IMR-90 (cell line): ENCODE measurements around the gene CRTC1. TPM values are rescaled to one million over a fixed set of nuclear protein-coding genes. Genes with fewer than 3 reads are reported as not detected.

Source experiments
- ATAC-seq: fragments of 200-7000 bp; cut with Tn5 transposase; 2 replicates; pipeline ENCODE4 v1.9.1; 2020; ENCODE audit warnings: low read depth, mild to moderate bottlenecking, moderate library complexity
- BruUV-seq: library from RNA; stranded (reverse); fragments of 400-500 nt; replicated peaks from 2 replicates; lab custom pipeline; 2021; lab: Mats Ljungman, UMichigan
- CTCF ChIA-PET: fragments of 300-600 bp; formaldehyde crosslinking; extraction: SDS; loops from one replicate; lab custom pipeline; 2021; ENCODE audit warnings: antibody characterized with exemption; lab: Yijun Ruan, JAX
- POLR2A ChIA-PET: fragments of 300-600 bp; sonication (Branson Sonifier 250); formaldehyde crosslinking; loops from one replicate; lab custom pipeline; 2022; ENCODE audit warnings: antibody characterized with exemption; ENCODE audit not compliant: unreplicated experiment; lab: Charles Lee
- DNase-seq: peaks from one replicate; pipeline ENCODE4 v3.0.0; 2013
- H2AFZ ChIP-seq: replicated peaks from 2 replicates; pipeline ENCODE3; 2013; ENCODE audit warnings: low read length, mild to moderate bottlenecking; ENCODE audit not compliant: poor library complexity
- H2AK5ac ChIP-seq: 2 replicates; pipeline ENCODE4 v1.6.1; 2013; ENCODE audit warnings: low read depth, low read length, inconsistent platforms
- H2AK9ac ChIP-seq: replicated peaks from 2 replicates; pipeline ENCODE3; 2013; ENCODE audit warnings: mild to moderate bottlenecking, low read depth, low read length, moderate library complexity; ENCODE audit not compliant: poor library complexity
- H2BK120ac ChIP-seq: 2 replicates; pipeline ENCODE4 v1.6.1; 2013; ENCODE audit warnings: low read depth, low read length, inconsistent platforms
- H2BK15ac ChIP-seq: 3 replicates; pipeline ENCODE4 v1.6.1; 2013; ENCODE audit warnings: low read depth, low read length, inconsistent platforms
- H2BK20ac ChIP-seq: 2 replicates; pipeline ENCODE4 v1.6.1; 2013; ENCODE audit warnings: low read depth, mild to moderate bottlenecking, inconsistent platforms, low read length, moderate library complexity
- H2BK5ac ChIP-seq: 2 replicates; pipeline ENCODE4 v1.6.1; 2013; ENCODE audit warnings: mild to moderate bottlenecking, low read depth, low read length, inconsistent platforms; ENCODE audit not compliant: poor library complexity, severe bottlenecking
- H3K14ac ChIP-seq: replicated peaks from 2 replicates; pipeline ENCODE4 v1.6.1; 2013; ENCODE audit warnings: low read depth, low read length, inconsistent platforms
- H3K18ac ChIP-seq: 2 replicates; pipeline ENCODE4 v1.6.1; 2013; ENCODE audit warnings: low read depth, low read length, control low read depth
- H3K23ac ChIP-seq: 2 replicates; pipeline ENCODE4 v1.6.1; 2013; ENCODE audit warnings: low read depth, low read length, inconsistent platforms
- H3K27ac ChIP-seq: 2 replicates; pipeline ENCODE4 v1.5.1; 2013; ENCODE audit warnings: mild to moderate bottlenecking, control low read depth, low read length; ENCODE audit not compliant: insufficient read depth
- H3K27me3 ChIP-seq: 2 replicates; pipeline ENCODE4 v1.6.1; 2013; ENCODE audit warnings: low read length; ENCODE audit not compliant: control insufficient read depth, insufficient read depth
- H3K36me3 ChIP-seq: 2 replicates; pipeline ENCODE4 v1.6.1; 2013; ENCODE audit warnings: low read length, mixed read lengths; ENCODE audit not compliant: control insufficient read depth, insufficient read depth
- H3K4ac ChIP-seq: 2 replicates; pipeline ENCODE4 v1.6.1; 2013; ENCODE audit warnings: low read depth, low read length, inconsistent platforms
- H3K4me1 ChIP-seq: 2 replicates; pipeline ENCODE4 v1.6.1; 2013; ENCODE audit warnings: low read length, mixed read lengths; ENCODE audit not compliant: control insufficient read depth, insufficient read depth
- H3K4me2 ChIP-seq: 2 replicates; pipeline ENCODE4 v1.6.1; 2013; ENCODE audit warnings: low read depth, mild to moderate bottlenecking, control low read depth, low read length, moderate library complexity
- H3K4me3 ChIP-seq: 2 replicates; pipeline ENCODE4 v1.5.1; 2013; ENCODE audit warnings: low read depth, mild to moderate bottlenecking, control low read depth, low read length, moderate library complexity; ENCODE audit not compliant: insufficient read depth
- H3K56ac ChIP-seq: 2 replicates; pipeline ENCODE4 v1.6.1; 2013; ENCODE audit warnings: low read length, inconsistent platforms; ENCODE audit not compliant: insufficient read depth; ENCODE audit errors: extremely low read depth
- H3K79me1 ChIP-seq, 2 experiments: 2 replicates each; pipeline ENCODE4 v1.6.1; 2013; ENCODE audit warnings: low read length in 2 of 2, inconsistent platforms in 1 of 2, low read depth in 1 of 2
- H3K9ac ChIP-seq: 2 replicates; pipeline ENCODE4 v1.6.1; 2013; ENCODE audit warnings: low read depth, low read length, control low read depth
- H3K9me1 ChIP-seq: 2 replicates; pipeline ENCODE4 v1.6.1; 2013; ENCODE audit warnings: low read length, inconsistent platforms; ENCODE audit not compliant: insufficient read depth
- H3K9me3 ChIP-seq: 2 replicates; pipeline ENCODE4 v1.6.1; 2013; ENCODE audit warnings: low read length; ENCODE audit not compliant: control insufficient read depth, insufficient read depth
- H4K20me1 ChIP-seq: 2 replicates; pipeline ENCODE4 v1.6.1; 2013; ENCODE audit warnings: low read length, inconsistent platforms; ENCODE audit not compliant: insufficient read depth
- H4K5ac ChIP-seq: 2 replicates; pipeline ENCODE4 v1.6.1; 2013; ENCODE audit warnings: mild to moderate bottlenecking, low read depth, low read length, control low read depth
- H4K8ac ChIP-seq, 2 experiments: 2 replicates each; pipeline ENCODE4 v1.6.1; 2013; ENCODE audit warnings: low read depth in 2 of 2, low read length in 2 of 2, control low read depth in 1 of 2, inconsistent platforms in 1 of 2
- H4K91ac ChIP-seq: 2 replicates; pipeline ENCODE4 v1.6.1; 2013; ENCODE audit warnings: low read depth, low read length, inconsistent platforms; ENCODE audit not compliant: insufficient read depth
- BHLHE40 ChIP-seq: fragments of 150-350 bp; IDR thresholded peaks from 2 replicates; pipeline ENCODE4 v1.6.1; 2016; ENCODE audit warnings: mild to moderate bottlenecking, low read depth, low read length
- CEBPB ChIP-seq: IDR thresholded peaks from 2 replicates; pipeline ENCODE4 v1.6.1; 2012; ENCODE audit warnings: low read depth, low read length, improper control_type of control experiment
- CHD1 ChIP-seq: IDR thresholded peaks from 2 replicates; pipeline ENCODE4 v1.6.1; 2012; ENCODE audit warnings: low read depth, low read length, improper control_type of control experiment
- CTCF ChIP-seq: conservative IDR thresholded peaks from 2 replicates; pipeline ENCODE4 v1.5.1; 2012; ENCODE audit warnings: mild to moderate bottlenecking, low read depth, low read length, improper control_type of control experiment
- ELK1 ChIP-seq: fragments of 150-350 bp; IDR thresholded peaks from 2 replicates; pipeline ENCODE4 v1.6.1; 2016; ENCODE audit warnings: low read depth, mild to moderate bottlenecking, low read length, moderate library complexity, borderline replicate concordance
- FOS ChIP-seq: fragments of 150-350 bp; IDR thresholded peaks from 2 replicates; pipeline ENCODE4 v1.6.1; 2016; ENCODE audit warnings: low read depth, low read length
- MAFK ChIP-seq: IDR thresholded peaks from 2 replicates; pipeline ENCODE4 v1.6.1; 2012; ENCODE audit warnings: low read depth, low read length, improper control_type of control experiment
- MAZ ChIP-seq: IDR thresholded peaks from 2 replicates; pipeline ENCODE4 v1.6.1; 2012; ENCODE audit warnings: low read depth, mild to moderate bottlenecking, low read length, improper control_type of control experiment, moderate library complexity, borderline replicate concordance
- MXI1 ChIP-seq: IDR thresholded peaks from 2 replicates; pipeline ENCODE4 v1.6.1; 2012; ENCODE audit warnings: low read depth, mild to moderate bottlenecking, low read length, moderate library complexity, borderline replicate concordance
- NFE2L2 ChIP-seq: fragments of 150-350 bp; IDR thresholded peaks from 2 replicates; pipeline ENCODE4 v1.6.1; 2016; ENCODE audit warnings: low read depth, mild to moderate bottlenecking, low read length
- POLR2A ChIP-seq: IDR thresholded peaks from 2 replicates; pipeline ENCODE4 v1.6.1; 2012; ENCODE audit warnings: mild to moderate bottlenecking, low read depth, low read length
- RAD21 ChIP-seq: IDR thresholded peaks from 2 replicates; pipeline ENCODE4 v1.6.1; 2012; ENCODE audit warnings: low read length, improper control_type of control experiment
- RCOR1 ChIP-seq: IDR thresholded peaks from 2 replicates; pipeline ENCODE4 v1.6.1; 2012; ENCODE audit warnings: mild to moderate bottlenecking, low read length, improper control_type of control experiment; ENCODE audit not compliant: insufficient replicate concordance
- RFX5 ChIP-seq: IDR thresholded peaks from 2 replicates; pipeline ENCODE4 v1.8.0; 2012; ENCODE audit warnings: low read depth, mild to moderate bottlenecking, low read length, moderate library complexity
- SMC3 ChIP-seq: fragments of 150-350 bp; IDR thresholded peaks from 2 replicates; pipeline ENCODE4 v1.6.1; 2016; ENCODE audit warnings: low read depth, mild to moderate bottlenecking, antibody characterized with exemption, low read length, moderate library complexity
- WGBS, 2 experiments: methylation state at CpG; one replicate each; pipeline versions ENCODE4 v1.1.5 to v1.1.7; 2013; ENCODE audit warnings: missing lambda C conversion rate in 2 of 2; ENCODE audit not compliant: insufficient read length in 1 of 2; ENCODE audit errors: extremely low coverage in 2 of 2; 5-methylcytosine and 5-hydroxymethylcytosine counted together
- dilution Hi-C: fragments of 300-500 bp; cut with HindIII; formaldehyde crosslinking; loops from one replicate; pipeline ENCODE4 v1.14.3; 2018; ENCODE audit warnings: low sequenced_read_pairs; ENCODE audit not compliant: unreplicated experiment
- in situ Hi-C: fragments of 300-500 bp; cut with MboI; formaldehyde crosslinking; loops from 3 replicates; pipeline ENCODE4 v1.14.3; 2019; ENCODE audit warnings: low sequenced_read_pairs, inconsistent platforms, mixed read lengths
- intact Hi-C: fragments of 100-400 bp; cut with micrococcal nuclease; formaldehyde crosslinking; loops from 2 replicates; pipeline ENCODE4 v1.10.0; 2022
- polyA plus RNA-seq, 3 experiments: library from polyadenylated mRNA; depleted of rRNA; stranded (reverse); fragments of >200 nt; gene quantifications; 2 replicates each; pipeline ENCODE4 v1.2.3, GENCODE V29; 2012; ENCODE audit warnings: low replicate concordance in 1 of 3
- total RNA-seq: library from RNA; depleted of rRNA; stranded (reverse); fragments of >200 nt; gene quantifications from 2 replicates; pipeline ENCODE4 v1.2.3, GENCODE V29; 2012
- TF ChIP-seq, protein P1 (sequence below): fragments of 150-350 bp; IDR thresholded peaks from 2 replicates; pipeline ENCODE4 v1.6.1; 2017; ENCODE audit warnings: mild to moderate bottlenecking, antibody characterized with exemption, low read length, low read depth

Gene CRTC1
- total and polyA plus RNA-seq, 2 of the 4 experiments (the other 2 are of a cell fraction): 0.18 to 5.7 TPM

- peaks cover 44% of the 10 kb centered on the region for H4K20me1 ChIP-seq
Observed at GRCh38 chr19:18737954-18738351, 54.5 kb downstream of the CRTC1 start.

More at GRCh38 chr19:18737954-18738351, 54.5 kb downstream of the CRTC1 start:
- Histone ChIP-seq H2BK5ac (no peak overlapping the region), H3K9me1 (no peaks in the 10 kb centered on the region; the same call in 1 of the 2 replicates), H4K8ac (no peak overlapping the region), H3K4me3 (no peak overlapping the region), H2BK20ac (no peak overlapping the region), H2AK5ac (no peak overlapping the region), H3K27ac (no peak overlapping the region), H2AFZ (no peak overlapping the region), H2BK15ac (no peak overlapping the region), H3K18ac (no peak overlapping the region), H3K23ac (no peak overlapping the region), H3K9me3 (no peaks in the 10 kb centered on the region), H4K5ac (no peak overlapping the region), H3K4me2 (no peak overlapping the region), H4K91ac (no peak overlapping the region), H3K4me1 (peaks cover 7% of the 10 kb centered on the region; the same call in 1 of the 2 replicates), H3K36me3 (no peaks in the 10 kb centered on the region), H2BK120ac (no peak overlapping the region), H3K14ac (no peak overlapping the region), H3K4ac (no peak overlapping the region), H3K79me1 (peaks cover 7 to 10% of the 10 kb centered on the region in 2 experiments; a peak in 3 of 4 replicates), H2AK9ac (no peak overlapping the region), H3K9ac (no peak overlapping the region), H3K56ac (no peak overlapping the region), H3K27me3 (no peaks in the 10 kb centered on the region)
- intact Hi-C loops (no loop called here), dilution Hi-C loops (no loop called here), in situ Hi-C loops (no loop called here)
- BruUV-seq: no TSS peak
- DNase-seq (no peak), ATAC-seq (no peak)
- ChIA-PET CTCF (no interaction called here), POLR2A (no interaction called here)
- no CpG with 5 or more reads among the region's 1 CpG for WGBS, 2 experiments
- no peak for TF ChIP-seq FOS
- TF ChIP-seq NFE2L2: no peak
- TF ChIP-seq, protein P1, sequence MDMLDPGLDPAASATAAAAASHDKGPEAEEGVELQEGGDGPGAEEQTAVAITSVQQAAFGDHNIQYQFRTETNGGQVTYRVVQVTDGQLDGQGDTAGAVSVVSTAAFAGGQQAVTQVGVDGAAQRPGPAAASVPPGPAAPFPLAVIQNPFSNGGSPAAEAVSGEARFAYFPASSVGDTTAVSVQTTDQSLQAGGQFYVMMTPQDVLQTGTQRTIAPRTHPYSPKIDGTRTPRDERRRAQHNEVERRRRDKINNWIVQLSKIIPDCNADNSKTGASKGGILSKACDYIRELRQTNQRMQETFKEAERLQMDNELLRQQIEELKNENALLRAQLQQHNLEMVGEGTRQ: no peak
- no peak for TF ChIP-seq MAZ
- no peak for TF ChIP-seq MXI1
- TF ChIP-seq ELK1: no peak
- TF ChIP-seq SMC3: no peak
- TF ChIP-seq RAD21: no peak
- TF ChIP-seq CTCF: no peak
- TF ChIP-seq MAFK: no peak
- no peak for TF ChIP-seq POLR2A
- TF ChIP-seq RCOR1: no peak
- no peak for TF ChIP-seq CHD1
- TF ChIP-seq RFX5: no peak
- TF ChIP-seq CEBPB: no peak
- no peak for TF ChIP-seq BHLHE40
